Stomach (tissue), 9 donors: ENCODE results near the gene VDAC2. TPM values are rescaled to one million over a fixed set of nuclear protein-coding genes. Genes with fewer than 3 reads are reported as not detected.
A peak's percentile ranks its signal among the peaks of the same experiment; 100 is the strongest.

ENCODE experiments used
- DNase-seq, 2 donors: peaks; one replicate each; pipeline versions ENCODE4 v3.0.0 to v3.0.0-alpha.2; 2013 to 2019
- H3K27ac ChIP-seq, 5 donors: fragments of 200-600 bp in 4 of 5; sonication (generic) in 4 of 5; one replicate each; pipeline ENCODE4 v1.5.1; 2013 to 2019; ENCODE audit warnings: mild to moderate bottlenecking in 1 of 5, moderate library complexity in 1 of 5
- H3K27me3 ChIP-seq, 3 donors: fragments of 200-600 bp; sonication (generic); one replicate each; pipeline ENCODE4 v1.5.1; 2017 to 2019; ENCODE audit warnings: mixed run types in 1 of 3
- H3K36me3 ChIP-seq, 4 donors: fragments of 200-600 bp; sonication (generic); 1 replicate in 3 of 4; 2 replicates in 1 of 4; pipeline ENCODE4 v1.5.1; 2016 to 2019
- H3K4me1 ChIP-seq, 4 donors: fragments of 200-600 bp; sonication (generic); one replicate each; pipeline ENCODE4 v1.5.1; 2016 to 2019
- H3K4me3 ChIP-seq, 4 donors: fragments of 200-600 bp; sonication (generic) in 3 of 4; one replicate each; pipeline ENCODE4 v1.5.1; 2016 to 2019; ENCODE audit warnings: mild to moderate bottlenecking in 1 of 4
- H3K9me3 ChIP-seq, 4 donors: fragments of 200-600 bp; sonication (generic); one replicate each; pipeline ENCODE4 v1.5.1; 2016 to 2019
- EP300 ChIP-seq: sonication (generic); formaldehyde crosslinking; IDR thresholded peaks from one replicate; pipeline ENCODE4 v1.6.1; 2017; ENCODE audit warnings: antibody characterized with exemption
- POLR2A ChIP-seq, 4 donors: fragments of 450-650 bp; IDR thresholded peaks; one replicate each; pipeline ENCODE4 v1.6.1; 2016; ENCODE audit warnings: antibody characterized with exemption in 4 of 4, control low read depth in 2 of 4, mild to moderate bottlenecking in 1 of 4, moderate library complexity in 1 of 4
- POLR2AphosphoS5 ChIP-seq, 3 donors: sonication (generic); formaldehyde crosslinking; IDR thresholded peaks; one replicate each; pipeline ENCODE4 v1.6.1; 2016; ENCODE audit warnings: antibody characterized with exemption in 3 of 3
- WGBS, 5 donors: extraction: QIAGEN DNeasy Blood & Tissue Kit in 3 of 5; methylation state at CpG; one replicate each; pipeline versions ENCODE4 v1.1.5 to v1.1.7; 2013 to 2018; 5-methylcytosine and 5-hydroxymethylcytosine counted together
- intact Hi-C: fragments of 100-400 bp; cut with DNase I; formaldehyde crosslinking; loops from one replicate; pipeline ENCODE4 v1.15.1; 2023; ENCODE audit warnings: low total_unique reads
- polyA plus RNA-seq, 3 donors: library from polyadenylated mRNA; stranded (reverse); fragments of 200-250 nt; gene quantifications; one replicate each; pipeline ENCODE4 v1.2.3, GENCODE V29; 2013
- small RNA-seq, 4 donors: library from RNA; depleted of rRNA; stranded (forward); fragments of <200 nt; gene quantifications; one replicate each; pipeline ENCODE3, GENCODE V24; 2016
- total RNA-seq, 5 donors: library from RNA; depleted of rRNA; stranded (reverse); fragments of >200 nt; gene quantifications; one replicate each; pipeline versions ENCODE4 v1.1.0 to v1.2.3, GENCODE V29; 2014 to 2016
- TF ChIP-seq, protein P1 (sequence below), 7 experiments: fragments of 450-650 bp in 4 of 7; fragments of 200-600 bp in 3 of 7; sonication (generic) in 3 of 7; IDR thresholded peaks; one replicate each; pipeline ENCODE4 v1.5.1; 2016 to 2019; ENCODE audit warnings: antibody characterized with exemption in 7 of 7, control low read depth in 2 of 7, mild to moderate bottlenecking in 1 of 7
- donor health status: healthy with polysubstance abuse.
- donor health status: Bipolar disorder and iron deficiency.
- donor health status: healthy.

Gene VDAC2
- total and polyA plus RNA-seq, 8 donors = 44.3 to 202 (median 144) TPM

DNA sequence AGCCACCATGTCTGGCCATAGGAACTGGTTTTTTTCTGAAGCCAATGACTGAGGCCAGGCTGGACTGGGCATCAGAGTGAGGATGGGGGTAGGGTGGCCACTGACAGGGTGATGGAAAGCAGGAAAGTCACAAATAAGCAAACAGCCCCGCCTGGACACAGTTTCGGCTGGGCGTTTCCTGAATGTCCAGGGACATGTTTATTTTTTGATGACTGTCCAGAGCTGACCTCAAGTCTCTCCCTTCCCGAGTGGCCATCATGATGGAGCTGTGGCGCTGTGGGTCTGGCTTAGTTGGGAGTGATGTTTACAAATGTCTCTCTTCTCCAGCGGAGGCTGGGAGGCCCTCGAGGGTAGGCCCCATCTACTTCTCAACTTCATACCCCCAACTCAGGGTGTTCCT, 62.3 kb downstream of the VDAC2 start:
- no peaks in the 10 kb centered on the region for H3K27me3 ChIP-seq
- WGBS, 5 donors = 35 to 41% (median 39%) methylated on average over 7 of the region's 7 CpGs
- peaks cover 0 to 13% (median 0%) of the 10 kb centered on the region in 4 donors for H3K4me1 ChIP-seq
- H3K4me3 ChIP-seq = no peak overlapping the region
- H3K27ac ChIP-seq = no peak overlapping the region
- no peak for TF ChIP-seq EP300
- TF ChIP-seq POLR2A (IDR thresholded peaks at IDR 0.05) = no peak
- TF ChIP-seq POLR2AphosphoS5 (IDR thresholded peaks at IDR 0.05) = no peak
- TF ChIP-seq, protein P1, sequence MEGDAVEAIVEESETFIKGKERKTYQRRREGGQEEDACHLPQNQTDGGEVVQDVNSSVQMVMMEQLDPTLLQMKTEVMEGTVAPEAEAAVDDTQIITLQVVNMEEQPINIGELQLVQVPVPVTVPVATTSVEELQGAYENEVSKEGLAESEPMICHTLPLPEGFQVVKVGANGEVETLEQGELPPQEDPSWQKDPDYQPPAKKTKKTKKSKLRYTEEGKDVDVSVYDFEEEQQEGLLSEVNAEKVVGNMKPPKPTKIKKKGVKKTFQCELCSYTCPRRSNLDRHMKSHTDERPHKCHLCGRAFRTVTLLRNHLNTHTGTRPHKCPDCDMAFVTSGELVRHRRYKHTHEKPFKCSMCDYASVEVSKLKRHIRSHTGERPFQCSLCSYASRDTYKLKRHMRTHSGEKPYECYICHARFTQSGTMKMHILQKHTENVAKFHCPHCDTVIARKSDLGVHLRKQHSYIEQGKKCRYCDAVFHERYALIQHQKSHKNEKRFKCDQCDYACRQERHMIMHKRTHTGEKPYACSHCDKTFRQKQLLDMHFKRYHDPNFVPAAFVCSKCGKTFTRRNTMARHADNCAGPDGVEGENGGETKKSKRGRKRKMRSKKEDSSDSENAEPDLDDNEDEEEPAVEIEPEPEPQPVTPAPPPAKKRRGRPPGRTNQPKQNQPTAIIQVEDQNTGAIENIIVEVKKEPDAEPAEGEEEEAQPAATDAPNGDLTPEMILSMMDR (IDR thresholded peaks at IDR 0.05) = no peak
- peak; percentile 48 to 57 for DNase-seq
- H3K9me3 ChIP-seq = no peaks in the 10 kb centered on the region
- H3K36me3 ChIP-seq = no peaks in the 10 kb centered on the region
- intact Hi-C loops = no loop called here

GRCh38 chr10:75276069-75276872, 65.7 kb downstream of the VDAC2 start:
- Histone ChIP-seq H3K4me1 (peaks cover 0 to 13% (median 0%) of the 10 kb centered on the region in 4 donors), H3K4me3 (peak overlapping the region; percentile 19 to 43 (median 30)), H3K27me3 (no peaks in the 10 kb centered on the region), H3K36me3 (no peaks in the 10 kb centered on the region), H3K27ac (peak overlapping the region in 4 of 5 donors; percentile 35 to 89 (median 72)), H3K9me3 (no peaks in the 10 kb centered on the region)
- 31 to 62% (median 56%) methylated on average over 41 to 46 of the region's 46 CpGs for WGBS, 5 donors
- intact Hi-C loops = no loop called here
- peak in 1 of 3 donors; percentile 71 for TF ChIP-seq POLR2AphosphoS5 (IDR thresholded peaks at IDR 0.05)
- no peak for TF ChIP-seq EP300
- peak; percentile 28 to 71 for DNase-seq

- H3K4me1 ChIP-seq = peaks cover 0 to 26% (median 7%) of the 10 kb centered on the region in 4 donors
- no peaks in the 10 kb centered on the region for H3K27me3 ChIP-seq
- H3K4me3 ChIP-seq = no peak overlapping the region
- no peaks in the 10 kb centered on the region for H3K9me3 ChIP-seq
- DNase-seq = no peak
- H3K27ac ChIP-seq = no peak overlapping the region
- intact Hi-C loops = no loop called here
- TF ChIP-seq EP300 (no peak), POLR2A (IDR thresholded peaks at IDR 0.05) (no peak), POLR2AphosphoS5 (IDR thresholded peaks at IDR 0.05) (no peak)
- TF ChIP-seq, protein P1 (IDR thresholded peaks at IDR 0.05) = no peak
- WGBS, 5 donors = 53 to 86% (median 74%) methylated on average over 2 of the region's 2 CpGs
- H3K36me3 ChIP-seq = no peaks in the 10 kb centered on the region
Observed at GRCh38 chr10:75280236-75280635, 69.6 kb downstream of the VDAC2 start.

Small RNAs within 50 kb of the gene (small RNA-seq; reads per million reads assigned to genes)
- gene HMGA1P5 (0 reads per million in 4 donors), gene RPL39P25 (0 reads per million in 4 donors)

Other genes starting within 250 kb of the VDAC2 start
- gene SAMD8, start 99.1 kb upstream of the VDAC2 start, total RNA-seq = 10 to 100 TPM in 3 of 5 donors, 1 to 10 TPM in 2; 3.2 to 34.9 (median 11.9) TPM
- 1 to 10 TPM; 2.9 to 5.2 (median 4.3) TPM for gene SAMD8, start 99.1 kb upstream of the VDAC2 start, polyA plus RNA-seq
- 100 to 1,000 TPM in 2 of 5 donors, 10 to 100 TPM in 3; 15.4 to 446 (median 71.4) TPM for gene COMTD1, start 25.2 kb downstream of the VDAC2 start, total RNA-seq
- gene COMTD1, start 25.2 kb downstream of the VDAC2 start, polyA plus RNA-seq = 100 to 1,000 TPM; 119 to 173 (median 137) TPM
- 10 to 100 TPM in 2 of 5 donors, 1 to 10 TPM in 3; 3.5 to 24.1 (median 8.2) TPM for gene ZNF503, start 191.0 kb downstream of the VDAC2 start, total RNA-seq
- gene ZNF503, start 191.0 kb downstream of the VDAC2 start, polyA plus RNA-seq = 10 to 100 TPM; 10.5 to 16.2 (median 15.1) TPM
- gene LRMDA, start 220.8 kb downstream of the VDAC2 start, total RNA-seq = 10 to 100 TPM in 1 of 5 donors, 1 to 10 TPM in 3, not detected in 1; 1.3 to 13.6 (median 6.5) TPM
- gene LRMDA, start 220.8 kb downstream of the VDAC2 start, polyA plus RNA-seq = 10 to 100 TPM; 16.9 to 30.2 (median 24.7) TPM